Activated CD4-positive, alpha-beta T cell treated with anti-CD3 and anti-CD28 coated beads, Interleukin-2, amount 50 U/mL, for 1 hour (primary cell): ENCODE results near the gene TTC7B.

Source experiments
- DNase-seq: peaks from one replicate; pipeline ENCODE4 v3.0.0-alpha.2; 2020

The TTC7B gene

GRCh38 chr14:90499908-90500664 is 316.1 kb downstream of the TTC7B start:
- DNase-seq = no peak

GRCh38 chr14:90499121-90499520 is 317.1 kb downstream of the TTC7B start:
- no peak for DNase-seq

GRCh38 chr14:90498198-90498597 is 318.0 kb downstream of the TTC7B start:
- DNase-seq = no peak

- no peak for DNase-seq
These were observed 319.9 kb downstream of the TTC7B start for GRCh38 chr14:90496379-90496778.

- peak; percentile 46 for DNase-seq
These were observed 320.6 kb downstream of the TTC7B start for GRCh38 chr14:90495357-90496276.

- DNase-seq = no peak
These were observed 324.2 kb downstream of the TTC7B start for GRCh38 chr14:90491911-90492531.

GRCh38 chr14:90491221-90491885 is 324.9 kb downstream of the TTC7B start:
- no peak for DNase-seq

- DNase-seq = no peak
These were observed 325.5 kb downstream of the TTC7B start for GRCh38 chr14:90490720-90491050.

GRCh38 chr14:90489916-90490719 is 326.1 kb downstream of the TTC7B start:
- no peak for DNase-seq

- DNase-seq = no peak
These were observed 326.9 kb downstream of the TTC7B start for GRCh38 chr14:90489306-90489705.

GRCh38 chr14:90488256-90488655 is 328.0 kb downstream of the TTC7B start:
- no peak for DNase-seq

GRCh38 chr14:90487462-90487861 is 328.8 kb downstream of the TTC7B start:
- no peak for DNase-seq

GRCh38 chr14:90487031-90487430 is 329.2 kb downstream of the TTC7B start:
- DNase-seq = no peak

- DNase-seq = no peak
These were observed 331.9 kb downstream of the TTC7B start for GRCh38 chr14:90484291-90484690.

- peak; percentile 25 for DNase-seq
These were observed 332.7 kb downstream of the TTC7B start for GRCh38 chr14:90483571-90483974.

- no peak for DNase-seq
These were observed 333.1 kb downstream of the TTC7B start for GRCh38 chr14:90483117-90483516.

- DNase-seq = no peak
These were observed 340.9 kb downstream of the TTC7B start for GRCh38 chr14:90475298-90475697.
